HG03064 (cell line): ENCODE measurements around the gene PARD6G.

ENCODE experiments used
- ATAC-seq: cut with Tn5 transposase; IDR thresholded peaks from one replicate; pipeline ENCODE4 v1.9.1; 2021; ENCODE audit warnings: low read depth; ENCODE audit not compliant: unreplicated experiment

The PARD6G gene

GRCh38 chr18:80149667-80150066 lies 97.6 kb downstream of the PARD6G start:
- ATAC-seq = no peak

- no peak for ATAC-seq
These were observed 98.8 kb downstream of the PARD6G start for GRCh38 chr18:80148326-80149199.

GRCh38 chr18:80147418-80148325 lies 99.6 kb downstream of the PARD6G start:
- ATAC-seq = peak; percentile 72

- peak; percentile 23 for ATAC-seq
These were observed 100.3 kb downstream of the PARD6G start for GRCh38 chr18:80147037-80147417.

GRCh38 chr18:80145196-80145804 lies 102.0 kb downstream of the PARD6G start:
- ATAC-seq = no peak

- no peak for ATAC-seq
These were observed 103.4 kb downstream of the PARD6G start for GRCh38 chr18:80143881-80144280.

- no peak for ATAC-seq
These were observed 106.8 kb downstream of the PARD6G start for GRCh38 chr18:80140455-80140985.

GRCh38 chr18:80137976-80138375 lies 109.3 kb downstream of the PARD6G start:
- ATAC-seq = no peak

GRCh38 chr18:80137137-80137536 lies 110.2 kb downstream of the PARD6G start:
- ATAC-seq = no peak

GRCh38 chr18:80136679-80137078 lies 110.6 kb downstream of the PARD6G start:
- no peak for ATAC-seq

- ATAC-seq = no peak
These were observed 112.2 kb downstream of the PARD6G start for GRCh38 chr18:80135136-80135535.

GRCh38 chr18:80133124-80133523 lies 114.2 kb downstream of the PARD6G start:
- no peak for ATAC-seq

GRCh38 chr18:80132180-80132812 lies 115.0 kb downstream of the PARD6G start:
- ATAC-seq = no peak

- ATAC-seq = no peak
These were observed 116.8 kb downstream of the PARD6G start for GRCh38 chr18:80130555-80130954.

GRCh38 chr18:80129672-80130367 lies 117.5 kb downstream of the PARD6G start:
- no peak for ATAC-seq

- no peak for ATAC-seq
These were observed 119.7 kb downstream of the PARD6G start for GRCh38 chr18:80127635-80128034.

GRCh38 chr18:80126797-80127196 lies 120.5 kb downstream of the PARD6G start:
- no peak for ATAC-seq

GRCh38 chr18:80124131-80124530 lies 123.2 kb downstream of the PARD6G start:
- ATAC-seq = no peak

- ATAC-seq = no peak
These were observed 126.4 kb downstream of the PARD6G start for GRCh38 chr18:80120932-80121331.

GRCh38 chr18:80119111-80119510 lies 128.2 kb downstream of the PARD6G start:
- no peak for ATAC-seq
